Measurements from ENCODE around the gene CARMIL1. TPM values are rescaled to one million over a fixed set of nuclear protein-coding genes. Genes with fewer than 3 reads are reported as not detected.

Gene CARMIL1
- total RNA-seq, 3 donors from 2014 or later: 23.6 to 53.0 (median 33.5) TPM

DNA sequence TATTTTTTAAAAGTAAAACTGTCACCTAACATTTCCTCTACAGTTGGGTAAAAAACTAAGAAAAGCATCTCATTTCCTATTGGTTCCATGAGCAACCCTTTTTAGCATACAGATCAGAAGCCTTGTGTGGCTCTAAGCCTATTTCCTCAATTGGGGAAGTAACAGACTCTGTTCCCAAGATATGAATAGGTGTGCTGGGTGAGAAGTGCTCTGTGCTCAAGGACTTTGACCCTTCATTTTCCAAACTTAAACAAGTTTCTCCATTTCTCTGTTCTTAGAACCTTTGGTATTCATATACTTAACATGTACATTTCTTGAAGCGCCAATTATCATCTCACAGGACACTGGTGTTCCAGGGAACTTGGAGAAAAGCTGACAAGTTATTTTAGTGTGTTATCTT, 24.1 kb downstream of the CARMIL1 start:
- H3K27ac ChIP-seq: no peak overlapping the region
- no peaks in the 10 kb centered on the region for H3K27me3 ChIP-seq
- intact Hi-C loops (cut with DNase I; ENCODE audit: low total_unique reads): no loop called here
- H3K4me1 ChIP-seq: no peaks in the 10 kb centered on the region
- no peaks in the 10 kb centered on the region for H3K36me3 ChIP-seq
- H3K9me3 ChIP-seq: no peaks in the 10 kb centered on the region
- H3K4me3 ChIP-seq: no peak overlapping the region
- DNase-seq (ENCODE audit: low spot score in 2 of 2): no peak
- TF ChIP-seq POLR2A (IDR thresholded peaks at IDR 0.05) (no peak), POLR2AphosphoS5 (IDR thresholded peaks at IDR 0.05) (no peak)
- TF ChIP-seq, protein P1, sequence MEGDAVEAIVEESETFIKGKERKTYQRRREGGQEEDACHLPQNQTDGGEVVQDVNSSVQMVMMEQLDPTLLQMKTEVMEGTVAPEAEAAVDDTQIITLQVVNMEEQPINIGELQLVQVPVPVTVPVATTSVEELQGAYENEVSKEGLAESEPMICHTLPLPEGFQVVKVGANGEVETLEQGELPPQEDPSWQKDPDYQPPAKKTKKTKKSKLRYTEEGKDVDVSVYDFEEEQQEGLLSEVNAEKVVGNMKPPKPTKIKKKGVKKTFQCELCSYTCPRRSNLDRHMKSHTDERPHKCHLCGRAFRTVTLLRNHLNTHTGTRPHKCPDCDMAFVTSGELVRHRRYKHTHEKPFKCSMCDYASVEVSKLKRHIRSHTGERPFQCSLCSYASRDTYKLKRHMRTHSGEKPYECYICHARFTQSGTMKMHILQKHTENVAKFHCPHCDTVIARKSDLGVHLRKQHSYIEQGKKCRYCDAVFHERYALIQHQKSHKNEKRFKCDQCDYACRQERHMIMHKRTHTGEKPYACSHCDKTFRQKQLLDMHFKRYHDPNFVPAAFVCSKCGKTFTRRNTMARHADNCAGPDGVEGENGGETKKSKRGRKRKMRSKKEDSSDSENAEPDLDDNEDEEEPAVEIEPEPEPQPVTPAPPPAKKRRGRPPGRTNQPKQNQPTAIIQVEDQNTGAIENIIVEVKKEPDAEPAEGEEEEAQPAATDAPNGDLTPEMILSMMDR (IDR thresholded peaks at IDR 0.05): no peak

DNA sequence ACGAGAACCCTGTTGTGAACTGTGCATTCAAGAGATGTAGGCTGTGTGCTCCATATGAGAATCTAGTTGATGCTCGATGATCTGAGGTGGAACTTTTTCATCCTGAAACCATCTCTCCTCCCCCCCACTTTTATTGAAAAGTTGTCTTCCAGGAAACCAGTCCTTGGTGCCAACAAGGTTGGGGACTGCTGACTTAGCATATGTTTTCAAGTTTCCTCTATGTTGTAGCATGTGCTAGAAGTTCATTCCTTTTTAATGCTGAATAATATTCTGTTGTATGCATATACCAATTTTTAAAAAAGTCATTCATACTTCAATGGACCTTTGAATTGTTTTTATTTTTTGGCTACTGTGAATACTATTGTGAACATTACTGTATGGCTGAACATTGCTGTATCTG, 27.2 kb downstream of the CARMIL1 start:
- no peaks in the 10 kb centered on the region for H3K4me1 ChIP-seq
- H3K36me3 ChIP-seq: no peaks in the 10 kb centered on the region
- H3K27me3 ChIP-seq: no peaks in the 10 kb centered on the region
- H3K9me3 ChIP-seq: no peaks in the 10 kb centered on the region
- TF ChIP-seq POLR2AphosphoS5 (IDR thresholded peaks at IDR 0.05): no peak
- TF ChIP-seq, protein P1 (IDR thresholded peaks at IDR 0.05): no peak
- TF ChIP-seq POLR2A (IDR thresholded peaks at IDR 0.05): no peak
- no peak for DNase-seq (ENCODE audit: low spot score in 2 of 2)
- H3K4me3 ChIP-seq: no peak overlapping the region
- no peak overlapping the region for H3K27ac ChIP-seq
- intact Hi-C loops (cut with DNase I; ENCODE audit: low total_unique reads): no loop called here

DNA sequence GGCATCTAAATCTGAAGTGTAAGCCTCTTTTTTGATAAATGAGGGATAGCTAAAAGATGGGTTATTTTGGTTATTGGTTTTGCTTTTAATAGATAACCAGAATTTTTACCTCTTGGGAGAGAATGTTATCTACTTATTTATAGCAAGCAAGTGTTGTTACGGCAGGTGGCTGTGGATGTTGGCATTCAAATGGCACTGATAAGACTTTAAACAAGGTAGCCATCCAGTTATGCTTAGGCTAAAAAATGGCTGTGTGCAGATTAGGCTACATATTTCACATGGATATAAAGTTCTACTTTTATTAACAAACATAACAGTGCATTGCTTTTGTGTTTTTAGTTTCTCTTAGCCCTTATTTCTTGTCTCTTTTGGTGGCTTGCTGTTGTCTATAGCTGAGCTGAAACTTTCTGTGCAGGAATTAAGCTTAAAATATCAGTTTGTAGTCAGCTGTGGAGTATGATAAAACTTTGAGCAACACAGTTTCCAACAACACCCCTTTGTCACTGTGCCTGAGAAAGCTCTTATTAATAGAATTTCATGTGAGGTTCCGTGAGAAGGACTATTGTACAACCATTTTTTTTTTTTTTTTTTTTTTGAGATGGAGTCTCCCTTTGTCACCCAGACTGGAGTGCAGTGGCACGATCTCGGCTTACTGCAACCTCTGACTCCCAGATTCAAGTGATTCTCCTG, 28.8 kb downstream of the CARMIL1 start:
- intact Hi-C loops (cut with DNase I; ENCODE audit: low total_unique reads): no loop called here
- Histone ChIP-seq H3K27me3 (no peaks in the 10 kb centered on the region), H3K4me3 (no peak overlapping the region), H3K36me3 (no peaks in the 10 kb centered on the region), H3K9me3 (no peaks in the 10 kb centered on the region), H3K27ac (no peak overlapping the region), H3K4me1 (peaks cover 0 to 3% of the 10 kb centered on the region in 2 donors)
- no peak for TF ChIP-seq POLR2AphosphoS5 (IDR thresholded peaks at IDR 0.05)
- TF ChIP-seq POLR2A (IDR thresholded peaks at IDR 0.05): no peak
- TF ChIP-seq, protein P1 (IDR thresholded peaks at IDR 0.05): no peak
- no peak for DNase-seq (ENCODE audit: low spot score in 2 of 2)

DNA sequence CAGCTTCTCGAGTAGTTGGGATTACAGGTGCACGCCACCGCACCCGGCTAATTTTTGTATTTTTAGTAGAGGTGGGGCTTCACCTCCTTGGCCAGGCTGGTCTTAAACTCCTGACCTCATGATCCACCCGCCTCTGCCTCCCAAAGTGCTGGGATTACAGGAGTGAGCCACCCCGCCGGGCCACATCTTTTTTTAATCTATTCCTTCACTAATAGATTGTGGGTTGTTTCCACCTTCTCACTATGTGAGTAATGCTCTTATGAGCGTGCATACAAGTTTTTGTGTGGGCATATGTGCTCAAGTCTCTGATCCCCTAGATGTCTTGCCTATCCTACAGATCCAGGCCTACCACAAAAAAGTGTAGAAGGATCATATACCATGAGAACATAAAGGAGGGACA, 30.7 kb downstream of the CARMIL1 start:
- Histone ChIP-seq H3K36me3 (no peaks in the 10 kb centered on the region), H3K27me3 (no peaks in the 10 kb centered on the region), H3K27ac (no peak overlapping the region), H3K4me3 (no peak overlapping the region), H3K4me1 (peaks cover 0 to 3% of the 10 kb centered on the region in 2 donors), H3K9me3 (no peaks in the 10 kb centered on the region)
- intact Hi-C loops (cut with DNase I; ENCODE audit: low total_unique reads): no loop called here
- TF ChIP-seq POLR2A (IDR thresholded peaks at IDR 0.05) (no peak), POLR2AphosphoS5 (IDR thresholded peaks at IDR 0.05) (no peak)
- TF ChIP-seq, protein P1 (IDR thresholded peaks at IDR 0.05): no peak
- no peak for DNase-seq (ENCODE audit: low spot score in 2 of 2)

DNA sequence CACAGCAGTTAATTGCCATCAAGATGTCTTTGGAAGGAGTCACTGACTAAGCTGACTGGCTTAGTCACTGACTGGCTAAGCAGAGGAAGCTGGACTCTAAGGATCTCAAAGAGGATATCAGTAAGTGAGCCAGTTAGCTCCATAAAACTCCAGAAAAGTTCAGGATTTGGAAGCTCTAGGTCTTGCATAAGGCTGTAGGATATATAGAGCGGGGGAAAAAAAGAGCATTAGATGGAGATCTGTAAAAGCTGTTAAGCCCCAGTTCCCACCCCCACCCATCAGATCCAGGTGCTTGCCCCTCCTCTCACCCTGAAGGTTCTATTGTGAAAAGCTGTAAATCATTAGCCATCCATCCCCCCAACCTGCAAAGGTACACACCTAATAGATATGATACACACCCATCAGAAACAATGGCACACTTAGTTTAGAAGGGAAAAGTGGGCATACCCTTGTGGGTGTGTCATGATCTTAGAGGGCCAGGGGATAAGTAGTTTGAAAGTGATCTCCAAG, 32.2 kb downstream of the CARMIL1 start:
- intact Hi-C loops (cut with DNase I; ENCODE audit: low total_unique reads): no loop called here

More for the DNA sequence above, 32.2 kb downstream of the CARMIL1 start:
- peaks cover 0 to 3% of the 10 kb centered on the region in 2 donors for H3K4me1 ChIP-seq
- TF ChIP-seq, protein P1 (IDR thresholded peaks at IDR 0.05): no peak
- TF ChIP-seq POLR2A (IDR thresholded peaks at IDR 0.05) (no peak), POLR2AphosphoS5 (IDR thresholded peaks at IDR 0.05) (no peak)
- no peaks in the 10 kb centered on the region for H3K27me3 ChIP-seq
- H3K9me3 ChIP-seq: no peaks in the 10 kb centered on the region
- peak overlapping the region in 1 of 2 donors; percentile 50 for H3K27ac ChIP-seq
- DNase-seq (ENCODE audit: low spot score in 2 of 2): no peak
- no peaks in the 10 kb centered on the region for H3K36me3 ChIP-seq
- H3K4me3 ChIP-seq: no peak overlapping the region

Data from breast epithelium (tissue), 4 donors.